Astrocyte (in vitro differentiated cells and primary cell): ENCODE data around the gene TTYH3.

ENCODE experiments used
- CTCF ChIP-seq: IDR thresholded peaks from 2 replicates; pipeline ENCODE4 v1.5.1; 2011; ENCODE audit warnings: low read depth, mild to moderate bottlenecking, inconsistent platforms, low read length, moderate library complexity; ENCODE audit not compliant: insufficient read depth
- EZH2 ChIP-seq: IDR thresholded peaks from 2 replicates; pipeline ENCODE4 v1.6.1; 2012; ENCODE audit warnings: mild to moderate bottlenecking, low read length, inconsistent platforms; ENCODE audit not compliant: insufficient read depth

DNA sequence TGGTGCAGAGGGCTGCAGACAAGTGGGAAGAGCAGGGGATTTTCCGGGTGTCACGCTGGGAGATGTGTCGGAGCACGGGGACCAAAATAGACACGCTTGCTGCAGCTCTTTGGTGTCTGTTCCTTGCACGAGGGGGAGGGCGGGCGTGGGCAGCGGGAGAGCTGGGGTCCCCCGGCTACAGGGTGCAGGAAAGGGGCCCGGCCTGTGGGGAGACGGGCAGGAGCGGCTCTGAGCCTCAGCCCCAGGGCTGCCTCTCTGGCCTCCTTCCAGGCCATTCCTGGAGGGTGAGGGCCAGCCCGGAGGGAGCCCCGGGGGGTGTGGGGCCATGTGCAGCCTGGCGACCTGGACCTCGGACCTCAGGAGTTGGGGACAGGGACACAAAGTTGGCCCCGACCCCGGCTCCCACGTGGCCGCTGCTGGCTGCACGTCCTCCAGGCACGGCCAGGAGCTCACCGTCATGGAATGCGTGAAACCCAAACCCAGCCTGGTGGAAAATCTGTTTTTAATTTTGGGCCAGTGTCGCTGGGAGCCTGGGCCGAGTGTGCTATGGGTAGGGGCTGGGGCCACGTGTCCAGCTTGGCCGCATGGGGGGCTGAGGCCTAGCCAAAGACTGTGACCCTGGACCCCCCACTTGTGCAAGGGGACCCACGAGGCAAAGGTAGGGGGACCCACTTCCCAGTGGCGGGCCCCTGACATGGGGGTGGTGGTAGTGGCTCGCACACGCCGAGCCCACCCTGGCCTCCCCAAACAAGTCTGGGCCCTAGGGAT, 6.6 kb downstream of the TTYH3 start:
- TF ChIP-seq EZH2 (no peak), CTCF (no peak)
